H1 (cell line): ENCODE measurements around the gene CST11. TPM values are rescaled to one million over a fixed set of nuclear protein-coding genes. Genes with fewer than 3 reads are reported as not detected.

ENCODE experiments used
- CTCF ChIA-PET: fragments of 300-600 bp; sonication (Branson Sonifier 250); formaldehyde crosslinking; loops from one replicate; lab custom pipeline; 2021; ENCODE audit not compliant: partially characterized antibody; lab: Charles Lee
- POLR2A ChIA-PET: fragments of 300-600 bp; sonication (Branson Sonifier 250); formaldehyde crosslinking; loops from one replicate; lab custom pipeline; 2021; ENCODE audit warnings: inconsistent platforms; ENCODE audit not compliant: partially characterized antibody; lab: Charles Lee
- DNase-seq, 2 experiments: peaks; one replicate each; pipeline versions ENCODE4 v3.0.0 to v3.0.0-alpha.2; 2010 to 2022; ENCODE audit warnings: low spot score in 2 of 2, low read depth in 1 of 2, mixed read lengths in 1 of 2
- FAIRE-seq: peaks from 2 replicates; lab custom pipeline; 2011; peaks lifted over from hg19 to GRCh38; lab: Jason Lieb, UNC
- H2AFZ ChIP-seq: 2 replicates; pipeline ENCODE4 v1.8.1; 2012; ENCODE audit warnings: low read length, inconsistent platforms
- H2AK5ac ChIP-seq: 2 replicates; pipeline ENCODE4 v1.6.1; 2013; ENCODE audit warnings: low read depth, low read length
- H2BK120ac ChIP-seq: replicated peaks from 2 replicates; pipeline ENCODE3; 2013; ENCODE audit warnings: low read depth, low read length, inconsistent platforms
- H2BK12ac ChIP-seq: 2 replicates; pipeline ENCODE4 v1.6.1; 2013; ENCODE audit warnings: low read depth, low read length
- H2BK15ac ChIP-seq: 2 replicates; pipeline ENCODE4 v1.6.1; 2013; ENCODE audit warnings: low read length
- H2BK20ac ChIP-seq: 2 replicates; pipeline ENCODE4 v1.6.1; 2013; ENCODE audit warnings: low read length
- H2BK5ac ChIP-seq: 2 replicates; pipeline ENCODE4 v1.6.1; 2013; ENCODE audit warnings: low read depth, low read length
- H3K14ac ChIP-seq: 2 replicates; pipeline ENCODE4 v1.6.1; 2013; ENCODE audit warnings: inconsistent platforms; ENCODE audit not compliant: insufficient read length
- H3K18ac ChIP-seq: 2 replicates; pipeline ENCODE4 v1.6.1; 2013; ENCODE audit warnings: low read length; ENCODE audit errors: extremely low read depth
- H3K23ac ChIP-seq: 2 replicates; pipeline ENCODE4 v1.6.1; 2013; ENCODE audit warnings: inconsistent platforms; ENCODE audit not compliant: insufficient read length
- H3K23me2 ChIP-seq: 2 replicates; pipeline ENCODE4 v1.6.1; 2013; ENCODE audit warnings: low read depth, low read length
- H3K27ac ChIP-seq: 2 replicates; pipeline ENCODE4 v1.6.1; 2011; ENCODE audit warnings: low read depth, low read length, inconsistent platforms
- H3K27me3 ChIP-seq, 4 experiments: replicated peaks in 1 of 4; 1 replicate in 1 of 4; 2 replicates in 3 of 4; pipeline versions ENCODE4 v1.6.1 to v1.8.1; 2011 to 2013; ENCODE audit warnings: low read length in 3 of 4, mild to moderate bottlenecking in 3 of 4, inconsistent platforms in 2 of 4, mixed read lengths in 2 of 4, moderate library complexity in 1 of 4; ENCODE audit not compliant: control insufficient read depth in 3 of 4, insufficient read depth in 3 of 4; ENCODE audit errors: extremely low read depth in 1 of 4
- H3K36me3 ChIP-seq, 4 experiments: 2 replicates each; pipeline versions ENCODE4 v1.6.1 to v1.8.1; 2011 to 2013; ENCODE audit warnings: mild to moderate bottlenecking in 4 of 4, low read length in 3 of 4, moderate library complexity in 2 of 4, control low read depth in 1 of 4, inconsistent platforms in 1 of 4; ENCODE audit not compliant: insufficient read depth in 4 of 4, control insufficient read depth in 2 of 4
- H3K4ac ChIP-seq: replicated peaks from 2 replicates; pipeline ENCODE3; 2013; ENCODE audit warnings: low read length, low read depth, mixed read lengths, inconsistent platforms; ENCODE audit not compliant: insufficient read length
- H3K4me1 ChIP-seq, 4 experiments: replicated peaks in 1 of 4; 1 replicate in 1 of 4; 2 replicates in 3 of 4; pipeline versions ENCODE4 v1.6.1 to v1.8.1; 2011 to 2013; ENCODE audit warnings: low read length in 3 of 4, inconsistent platforms in 2 of 4, mixed read lengths in 1 of 4; ENCODE audit not compliant: insufficient read depth in 4 of 4, control insufficient read depth in 3 of 4
- H3K4me2 ChIP-seq, 2 experiments: 2 replicates each; pipeline versions ENCODE4 v1.6.1 to v1.8.1; 2011 to 2013; ENCODE audit warnings: low read depth in 2 of 2, low read length in 2 of 2, control low read depth in 1 of 2, inconsistent platforms in 1 of 2, mild to moderate bottlenecking in 1 of 2; ENCODE audit not compliant: insufficient read depth in 1 of 2
- H3K4me3 ChIP-seq, 4 experiments: fragments of 200-600, 300-600 bp in 1 of 4; sonication (generic), shearing (Covaris generic), sonication (Bioruptor Twin) in 1 of 4; 2 replicates each; pipeline versions ENCODE4 v1.5.1 to v1.8.1; 2011 to 2016; ENCODE audit warnings: low read length in 4 of 4, low read depth in 3 of 4, control low read depth in 2 of 4, inconsistent platforms in 2 of 4, mild to moderate bottlenecking in 2 of 4, mixed read lengths in 1 of 4, moderate library complexity in 1 of 4; ENCODE audit not compliant: insufficient read depth in 2 of 4; ENCODE audit errors: extremely low read depth in 1 of 4
- H3K56ac ChIP-seq: replicated peaks from 2 replicates; pipeline ENCODE3; 2013; ENCODE audit warnings: low read depth, mild to moderate bottlenecking, mixed read lengths, low read length, inconsistent platforms; ENCODE audit not compliant: insufficient read length
- H3K79me1 ChIP-seq: 2 replicates; pipeline ENCODE4 v1.6.1; 2013; ENCODE audit warnings: low read depth, low read length, control low read depth
- H3K79me2 ChIP-seq, 2 experiments: 2 replicates each; pipeline versions ENCODE4 v1.6.1 to v1.8.1; 2012 to 2013; ENCODE audit warnings: low read length in 2 of 2, mild to moderate bottlenecking in 2 of 2, inconsistent platforms in 1 of 2; ENCODE audit not compliant: insufficient read depth in 2 of 2, control insufficient read depth in 1 of 2
- H3K9ac ChIP-seq, 4 experiments: replicated peaks in 1 of 4; 1 replicate in 1 of 4; 2 replicates in 3 of 4; pipeline versions ENCODE4 v1.6.1 to v1.8.1; 2011 to 2013; ENCODE audit warnings: low read depth in 3 of 4, low read length in 3 of 4, control low read depth in 2 of 4, mild to moderate bottlenecking in 2 of 4, moderate library complexity in 2 of 4, inconsistent platforms in 1 of 4; ENCODE audit errors: extremely low read depth in 1 of 4
- H3K9me3 ChIP-seq, 2 experiments: 2 replicates each; pipeline versions ENCODE4 v1.6.1 to v1.8.1; 2012 to 2013; ENCODE audit warnings: mild to moderate bottlenecking in 2 of 2, moderate library complexity in 2 of 2, control low read depth in 1 of 2, inconsistent platforms in 1 of 2, low read depth in 1 of 2, low read length in 1 of 2, mixed read lengths in 1 of 2; ENCODE audit not compliant: insufficient read depth in 2 of 2
- H4K20me1 ChIP-seq, 2 experiments: replicated peaks in 1 of 2; 2 replicates each; pipeline versions ENCODE3 to v1.8.1; 2011 to 2013; ENCODE audit warnings: inconsistent platforms in 2 of 2, low read length in 2 of 2, mild to moderate bottlenecking in 1 of 2; ENCODE audit not compliant: insufficient read depth in 2 of 2, control insufficient read depth in 1 of 2
- H4K5ac ChIP-seq: 2 replicates; pipeline ENCODE4 v1.6.1; 2013; ENCODE audit warnings: low read length, low read depth, mixed read lengths, inconsistent platforms; ENCODE audit not compliant: insufficient read length
- H4K8ac ChIP-seq: 2 replicates; pipeline ENCODE4 v1.8.0; 2013; ENCODE audit warnings: mild to moderate bottlenecking, moderate library complexity, low read length, inconsistent platforms; ENCODE audit not compliant: insufficient read depth; ENCODE audit errors: extremely low read depth
- H4K91ac ChIP-seq: replicated peaks from 2 replicates; pipeline ENCODE3; 2013; ENCODE audit warnings: low read length, mixed read lengths, inconsistent platforms; ENCODE audit not compliant: insufficient read length
- CHD2 ChIP-seq: IDR thresholded peaks from 2 replicates; pipeline ENCODE4 v1.6.1; 2012; ENCODE audit warnings: low read length, improper control_type of control experiment
- MAFK ChIP-seq: IDR thresholded peaks from 2 replicates; pipeline ENCODE4 v1.6.1; 2012; ENCODE audit warnings: low read depth, mild to moderate bottlenecking, improper control_type of control experiment, low read length
- WGBS, 2 experiments: shearing (Covaris generic) in 1 of 2; methylation state at CpG; one replicate each; pipeline versions ENCODE4 v1.1.6 to v1.1.7; 2013 to 2015; ENCODE audit warnings: low lambda C conversion rate in 2 of 2, mixed read lengths in 2 of 2, inconsistent platforms in 1 of 2, low coverage in 1 of 2, missing lambda C conversion rate in 1 of 2; ENCODE audit not compliant: insufficient replicate concordance in 2 of 2, insufficient coverage in 1 of 2, insufficient read length in 1 of 2; ENCODE audit errors: extremely low coverage in 1 of 2, missing lambda C conversion rate in 1 of 2; 5-methylcytosine and 5-hydroxymethylcytosine counted together
- polyA plus RNA-seq, 7 experiments: library from polyadenylated mRNA; depleted of rRNA in 3 of 7; stranded (reverse) in 5 of 7; unstranded in 2 of 7; fragments of >200 nt in 5 of 7; fragments of 200-250 nt in 2 of 7; gene quantifications; 1 replicate in 5 of 7; 2 replicates in 1 of 7; 4 replicates in 1 of 7; pipeline versions ENCODE4 v1.2.1 to v1.2.3, GENCODE V29; 2011 to 2013; ENCODE audit warnings: missing spikeins in 2 of 7, mixed read lengths in 2 of 7
- total RNA-seq: library from RNA; stranded (reverse); fragmentation: NEBNext Ultra II Directional; extraction: Animal tissue kit (Norgen Biotek cat#: 25700); gene quantifications from 2 replicates; pipeline ENCODE4 v1.2.1, GENCODE V29; 2021

Gene CST11
- total and polyA plus RNA-seq, 2 of the 8 experiments (the other 6 are each of a cell fraction or from before 2014, with no cell fraction given), result 2.0 TPM; not detected in 1

GRCh38 chr20:23454816-23455215 lies 2.1 kb upstream of the CST11 start:
- CTCF ChIA-PET, result interaction anchor here (0.5 to 1.2 kb wide), 3 partner anchors 9 to 96 kb away, joined by 3 read pairs; no protein-coding TSS in a partner anchor

More at GRCh38 chr20:23454816-23455215, 2.1 kb upstream of the CST11 start:
- Histone ChIP-seq H2BK5ac (no peak overlapping the region), H3K36me3 (no peaks in the 10 kb centered on the region; a peak in 1 of 8 replicates), H3K4me1 (peaks cover 0 to 3% (median 0%) of the 10 kb centered on the region in 4 experiments; a peak in 2 of 7 replicates), H3K23me2 (peaks cover 10% of the 10 kb centered on the region), H2BK20ac (no peak overlapping the region; the same call in 1 of the 2 replicates), H3K79me2 (0 out of 4 replicates have a peak, but pooled peaks cover 0 to 4% of the 10 kb centered on the region in 2 experiments), H2AK5ac (no peak overlapping the region), H3K9ac (no peak overlapping the region), H3K14ac (no peak overlapping the region), H4K5ac (no peak overlapping the region), H4K8ac (no peak overlapping the region), H4K20me1 (peaks cover 0 to 5% of the 10 kb centered on the region in 2 experiments), H2BK120ac (no peak overlapping the region), H3K27me3 (peaks cover 0 to 7% (median 0%) of the 10 kb centered on the region in 4 experiments; a peak in 2 of 7 replicates), H3K79me1 (no peaks in the 10 kb centered on the region), H4K91ac (no peak overlapping the region), H3K18ac (no peak overlapping the region), H2BK15ac (no peak overlapping the region), H3K4me3 (no peak overlapping the region), H3K4me2 (no peak overlapping the region), H3K9me3 (0 out of 4 replicates have a peak, but pooled peaks cover 0 to 5% of the 10 kb centered on the region in 2 experiments), H3K27ac (no peak overlapping the region), H3K23ac (no peak overlapping the region), H2AFZ (no peak overlapping the region), H3K56ac (no peak overlapping the region), H3K4ac (no peak overlapping the region), H2BK12ac (0 out of 2 replicates have a peak overlapping the region, but pooled peaks have one; percentile 100)
- TF ChIP-seq MAFK (0 out of 2 replicates have a peak, but pooled peaks have one; percentile 12), CHD2 (no peak)
- FAIRE-seq, result no peak
- DNase-seq, result no peak
- POLR2A ChIA-PET, result no interaction called here
- WGBS, 2 experiments, result 86% methylated on average over 1 of the region's 1 CpG; no CpG with 5 or more reads in 1 of the 2 experiments
